GM20000 (cell line): ENCODE results near the gene NACC2.

Source experiments
- DNase-seq: peaks from one replicate; pipeline ENCODE4 v3.0.0; 2012; ENCODE audit warnings: low spot score
- TF ChIP-seq, protein P1 (sequence below): IDR thresholded peaks from 2 replicates; pipeline ENCODE4 v1.5.1; 2012; ENCODE audit warnings: mild to moderate bottlenecking, control low read depth; ENCODE audit errors: extremely low read depth, missing control alignments

The NACC2 gene

DNA sequence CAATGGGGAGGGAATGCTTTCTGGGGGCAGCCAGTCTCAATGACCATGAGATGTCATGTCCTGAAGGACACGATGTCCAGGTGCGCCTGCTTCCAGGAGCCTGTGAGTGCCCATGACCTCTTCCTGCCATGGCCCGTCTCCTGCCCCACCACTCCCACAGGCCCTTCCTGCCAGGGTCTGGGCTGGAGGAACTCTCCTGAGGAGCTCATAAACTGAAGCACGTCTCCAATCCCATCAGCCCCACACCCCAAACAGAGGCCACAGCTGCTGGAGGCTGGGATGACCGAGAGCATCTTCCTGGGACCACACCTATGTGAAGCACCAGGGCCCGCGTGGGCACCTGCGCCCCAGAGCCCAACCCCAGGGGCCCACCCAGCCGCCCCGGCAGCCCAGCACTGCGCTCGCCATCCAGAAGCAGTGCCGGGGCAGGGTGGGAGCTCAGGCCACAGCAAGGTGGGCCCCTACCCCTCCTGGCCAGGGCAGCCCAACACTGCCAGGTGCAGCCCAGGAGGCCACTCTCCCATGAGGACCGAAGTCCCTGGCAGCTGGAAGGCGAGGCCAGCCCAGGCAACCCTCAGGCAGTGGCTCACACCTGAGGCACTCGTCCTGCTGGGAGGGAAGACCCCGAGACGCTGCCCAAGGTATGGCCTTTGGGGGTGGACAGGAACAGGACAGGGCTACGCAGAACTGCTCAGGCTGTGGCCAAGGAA lies 80.0 kb downstream of the NACC2 start:
- DNase-seq: no peak
- TF ChIP-seq, protein P1, sequence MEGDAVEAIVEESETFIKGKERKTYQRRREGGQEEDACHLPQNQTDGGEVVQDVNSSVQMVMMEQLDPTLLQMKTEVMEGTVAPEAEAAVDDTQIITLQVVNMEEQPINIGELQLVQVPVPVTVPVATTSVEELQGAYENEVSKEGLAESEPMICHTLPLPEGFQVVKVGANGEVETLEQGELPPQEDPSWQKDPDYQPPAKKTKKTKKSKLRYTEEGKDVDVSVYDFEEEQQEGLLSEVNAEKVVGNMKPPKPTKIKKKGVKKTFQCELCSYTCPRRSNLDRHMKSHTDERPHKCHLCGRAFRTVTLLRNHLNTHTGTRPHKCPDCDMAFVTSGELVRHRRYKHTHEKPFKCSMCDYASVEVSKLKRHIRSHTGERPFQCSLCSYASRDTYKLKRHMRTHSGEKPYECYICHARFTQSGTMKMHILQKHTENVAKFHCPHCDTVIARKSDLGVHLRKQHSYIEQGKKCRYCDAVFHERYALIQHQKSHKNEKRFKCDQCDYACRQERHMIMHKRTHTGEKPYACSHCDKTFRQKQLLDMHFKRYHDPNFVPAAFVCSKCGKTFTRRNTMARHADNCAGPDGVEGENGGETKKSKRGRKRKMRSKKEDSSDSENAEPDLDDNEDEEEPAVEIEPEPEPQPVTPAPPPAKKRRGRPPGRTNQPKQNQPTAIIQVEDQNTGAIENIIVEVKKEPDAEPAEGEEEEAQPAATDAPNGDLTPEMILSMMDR: no peak

DNA sequence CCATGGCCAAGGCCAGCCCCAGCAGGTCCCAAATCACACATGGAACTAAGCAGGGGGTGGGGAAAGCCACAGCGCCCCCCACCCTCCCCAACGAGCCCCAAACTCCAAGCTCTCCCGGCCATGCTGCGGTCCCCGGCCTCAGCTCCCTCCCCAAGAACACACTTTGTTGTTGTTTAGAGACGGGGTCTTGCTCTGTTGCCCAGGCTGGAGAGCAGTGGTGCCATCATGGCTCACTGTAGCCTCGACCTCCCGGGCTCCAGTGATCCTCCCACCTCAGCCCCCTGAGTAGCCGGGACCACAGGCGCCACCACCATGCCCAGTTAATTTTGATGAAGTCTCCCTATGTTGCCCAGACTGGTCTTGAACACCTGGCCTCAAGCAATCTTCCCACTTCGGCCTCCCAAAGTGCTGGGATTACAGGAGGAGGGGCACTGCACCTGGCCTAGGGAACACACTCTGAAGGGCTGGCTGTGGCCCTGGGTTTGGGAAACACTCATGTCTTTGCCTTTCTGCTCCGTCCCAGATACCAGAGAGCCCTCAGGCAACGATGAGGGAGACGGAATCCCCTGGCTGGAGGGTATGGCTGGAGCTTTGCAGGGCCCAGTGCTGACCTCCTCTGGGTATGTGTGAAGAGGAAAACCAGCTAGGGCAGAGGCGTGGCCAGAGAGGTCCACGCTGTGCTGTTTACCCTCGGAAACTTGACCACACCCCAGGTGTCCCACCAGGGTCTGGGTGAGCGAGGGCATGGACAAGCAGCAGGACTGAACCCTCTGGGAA lies 80.8 kb downstream of the NACC2 start:
- TF ChIP-seq, protein P1: no peak
- no peak for DNase-seq

DNA sequence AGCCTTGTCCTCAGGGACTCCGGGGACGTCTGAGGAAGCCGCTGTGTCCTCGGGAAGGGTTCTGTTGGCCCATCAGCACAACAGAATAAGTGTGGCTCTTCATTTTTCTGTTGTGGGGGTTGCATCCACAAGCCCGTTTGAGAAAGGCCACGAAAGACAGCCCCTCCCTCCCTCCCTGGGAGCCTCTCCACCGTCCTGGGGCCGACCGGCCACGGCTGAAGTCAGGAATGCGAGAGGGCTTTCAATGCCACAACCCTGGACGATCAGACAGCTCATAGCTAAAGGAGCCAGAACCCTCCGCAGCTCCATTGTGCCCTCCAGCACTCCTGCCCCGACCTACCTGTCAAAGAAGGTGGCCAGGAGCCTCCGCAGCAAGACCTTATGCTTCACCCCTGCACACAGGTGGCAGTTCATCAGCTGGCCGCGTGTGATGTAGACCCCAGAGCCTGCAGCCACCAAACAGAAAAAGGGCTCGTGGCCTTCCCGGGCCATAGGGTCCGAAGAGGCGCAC lies 81.5 kb downstream of the NACC2 start:
- TF ChIP-seq, protein P1: no peak
- no peak for DNase-seq

DNA sequence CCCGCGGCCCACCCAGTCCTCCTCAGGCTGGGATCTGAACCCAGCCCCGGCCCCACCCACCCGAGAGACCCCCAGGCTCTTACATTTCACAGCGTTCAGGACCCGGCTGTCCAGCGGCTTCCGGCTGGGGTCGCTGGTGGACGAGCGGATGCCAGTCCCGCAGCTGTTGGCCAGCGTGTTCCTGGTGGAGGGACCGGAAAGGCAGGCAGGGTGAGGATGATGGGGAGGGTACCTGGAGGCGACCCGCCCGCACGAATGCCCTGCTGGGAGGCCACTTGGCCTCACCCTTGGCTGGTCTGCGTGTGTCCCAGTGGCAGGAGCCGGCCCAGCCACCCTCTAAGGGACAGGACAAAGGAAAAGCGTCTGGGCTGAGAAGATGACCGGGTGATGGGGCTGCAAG lies 82.0 kb downstream of the NACC2 start:
- TF ChIP-seq, protein P1: no peak
- DNase-seq: no peak

DNA sequence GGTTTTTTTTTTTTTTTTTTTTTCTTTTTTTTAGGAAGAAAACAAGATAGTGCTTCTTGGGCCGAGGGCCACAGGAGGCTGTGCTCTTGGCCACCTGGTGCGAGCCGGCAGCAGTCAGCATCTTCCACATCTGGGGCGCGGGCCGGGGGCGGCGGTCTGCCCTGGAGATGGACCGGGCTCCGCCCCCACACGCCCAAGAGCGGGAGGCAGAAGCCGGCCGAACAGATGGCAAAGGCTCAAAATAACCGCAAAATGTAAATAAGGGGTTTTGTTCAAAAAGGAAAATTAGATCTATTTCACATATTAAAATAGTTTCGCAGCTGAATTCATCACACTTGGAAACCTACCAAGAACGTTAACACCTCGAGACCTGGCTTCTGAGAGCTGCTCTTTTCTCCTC lies 82.4 kb downstream of the NACC2 start:
- DNase-seq: no peak
- TF ChIP-seq, protein P1: no peak

DNA sequence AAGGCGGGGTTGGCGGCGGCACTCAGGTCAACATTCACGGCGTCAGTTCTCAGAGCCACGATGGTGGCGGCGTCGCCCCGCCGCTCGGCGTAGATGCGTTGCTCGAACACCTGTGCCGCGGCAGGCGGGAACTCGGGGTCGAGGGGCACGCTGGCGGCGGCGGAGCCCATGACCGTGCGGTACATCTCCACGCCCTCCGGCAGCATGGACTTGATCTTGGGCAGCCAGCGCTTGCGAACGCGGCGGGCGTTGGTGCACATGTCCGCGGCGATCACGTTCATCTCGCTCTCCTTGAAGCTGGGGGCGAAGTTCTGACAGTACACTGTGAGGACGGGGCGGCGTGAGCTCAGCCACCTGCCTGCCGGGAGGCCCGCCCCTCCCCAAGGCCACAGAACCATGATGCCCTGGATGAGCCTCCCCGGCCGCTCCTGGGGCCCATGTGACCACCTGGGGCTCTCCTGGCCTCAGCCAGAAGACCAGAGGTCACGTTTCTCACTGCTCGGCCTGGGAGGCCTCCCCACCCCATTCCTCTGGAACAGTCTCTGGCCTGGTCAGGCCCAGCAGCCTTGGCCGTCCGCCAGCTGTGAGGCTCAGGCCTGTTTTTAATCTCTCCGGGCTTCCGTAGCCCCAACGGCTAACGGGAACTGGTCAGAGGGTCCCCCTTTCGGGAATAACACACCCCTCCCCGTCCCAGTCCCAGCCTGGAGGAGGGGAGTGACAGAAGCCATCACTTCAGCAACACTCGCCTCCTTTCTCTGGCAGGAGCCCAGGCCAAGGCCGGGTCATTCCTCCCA lies 83.2 kb downstream of the NACC2 start:
- TF ChIP-seq, protein P1: no peak

More for the DNA sequence above, 83.2 kb downstream of the NACC2 start:
- DNase-seq: no peak
